ENCODE data around the gene RAB44.

The RAB44 gene

GRCh38 chr6:36754582-36755434, 57.2 kb downstream of the RAB44 start:
- no peak for DNase-seq

DNA sequence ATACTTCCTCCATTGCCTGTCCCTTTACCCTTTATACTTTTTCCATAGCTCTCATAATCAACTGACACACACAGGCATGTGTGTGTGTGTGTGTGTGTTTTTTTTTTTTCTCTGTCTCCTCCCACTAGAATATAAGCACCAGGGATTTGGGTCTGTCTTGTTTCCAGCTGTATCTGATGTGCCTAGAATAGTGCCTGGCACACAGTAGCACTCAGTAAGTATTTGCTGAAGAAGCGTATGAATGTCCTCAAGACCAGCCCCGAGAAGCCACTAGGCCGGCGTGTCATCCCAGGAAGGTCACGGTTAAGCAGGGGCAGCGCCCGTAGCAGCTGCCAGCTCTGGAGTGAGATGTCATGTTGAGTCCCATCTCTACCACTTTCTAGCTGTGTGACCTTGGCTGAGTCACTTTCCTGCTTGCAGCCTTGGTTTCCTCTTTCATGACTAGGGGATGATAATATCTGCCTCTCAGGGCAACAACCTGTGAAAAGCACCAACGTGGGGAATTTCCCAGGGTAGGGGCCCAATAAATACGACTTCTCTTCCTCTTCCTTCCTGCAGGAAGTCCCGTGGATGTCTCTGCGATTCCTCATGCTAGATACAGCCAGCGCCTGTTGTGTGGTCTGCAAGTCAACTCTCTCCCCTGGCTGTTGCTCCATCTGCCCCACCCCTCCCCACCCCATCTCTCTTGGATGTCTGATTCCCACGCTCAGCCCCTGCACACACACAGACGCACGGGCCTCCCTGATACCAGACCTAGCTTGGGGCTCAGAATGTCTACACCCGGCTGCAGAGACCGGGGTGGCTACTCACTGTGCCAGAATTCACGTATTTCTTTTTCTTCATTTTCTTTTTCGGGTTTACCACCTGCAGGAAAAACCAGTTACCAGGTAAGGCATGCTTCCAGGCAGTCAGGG, 58.1 kb downstream of the RAB44 start:
- DNase-seq, result peak; percentile 84

GRCh38 chr6:36756786-36757185, 59.2 kb downstream of the RAB44 start:
- DNase-seq, result no peak

DNA sequence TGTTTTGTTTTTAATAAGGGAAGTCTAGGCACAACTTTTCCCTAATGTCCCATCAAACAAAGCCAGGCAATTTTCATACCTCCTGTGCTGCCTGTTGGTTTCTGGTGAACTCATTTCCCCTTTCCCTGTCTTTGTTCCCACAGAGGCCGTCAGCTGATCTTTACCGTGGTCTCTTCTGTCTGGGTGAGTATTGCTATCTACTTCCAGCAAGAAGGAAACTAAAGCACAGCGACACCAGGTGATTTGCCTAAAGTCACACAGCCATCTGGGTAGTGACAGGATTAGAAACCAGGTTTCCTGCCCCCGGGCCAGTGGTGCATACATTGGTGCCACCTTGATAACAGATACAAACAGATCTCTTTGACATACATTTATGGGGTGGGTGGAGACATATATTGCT, 59.6 kb downstream of the RAB44 start:
- peak; percentile 42 for DNase-seq

GRCh38 chr6:36757943-36758508, 60.4 kb downstream of the RAB44 start:
- no peak for DNase-seq

DNA sequence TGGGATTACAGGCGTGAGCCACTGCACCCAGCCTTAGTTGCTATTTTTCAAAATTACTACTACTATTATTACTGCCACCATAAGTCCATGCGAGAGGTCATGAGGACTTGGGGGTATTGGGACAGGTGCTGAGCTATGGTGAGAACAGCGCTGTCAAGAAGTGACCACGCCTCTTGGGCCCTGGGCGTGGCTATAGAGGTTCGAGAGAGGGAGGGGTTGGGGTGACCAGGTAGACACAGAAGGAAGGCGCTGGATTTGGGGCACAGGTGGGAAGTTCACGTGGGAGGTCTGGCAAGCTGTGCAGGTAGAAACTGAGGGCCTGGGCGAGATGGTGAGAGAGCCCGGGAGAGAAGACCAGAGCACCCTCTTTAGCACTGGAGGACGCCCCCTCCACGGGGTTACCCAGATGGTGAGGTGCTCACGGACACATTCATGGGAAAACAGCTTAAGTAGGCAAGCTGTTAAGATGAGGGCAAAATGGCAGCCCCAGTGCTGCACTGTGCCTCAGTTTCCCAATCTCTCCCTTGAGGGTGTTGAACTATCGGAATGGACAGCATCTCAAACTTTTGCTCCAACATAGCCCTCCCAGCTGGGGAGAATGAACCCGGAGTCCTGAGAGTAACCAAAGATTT, 61.0 kb downstream of the RAB44 start:
- no peak for DNase-seq

GRCh38 chr6:36759148-36759759, 61.6 kb downstream of the RAB44 start:
- DNase-seq, result peak; percentile 84

GRCh38 chr6:36760685-36761435, 63.2 kb downstream of the RAB44 start:
- DNase-seq, result no peak

- DNase-seq, result no peak
Measured at GRCh38 chr6:36762123-36762522, 64.5 kb downstream of the RAB44 start.

GRCh38 chr6:36765190-36765589, 67.6 kb downstream of the RAB44 start:
- DNase-seq, result no peak

DNA sequence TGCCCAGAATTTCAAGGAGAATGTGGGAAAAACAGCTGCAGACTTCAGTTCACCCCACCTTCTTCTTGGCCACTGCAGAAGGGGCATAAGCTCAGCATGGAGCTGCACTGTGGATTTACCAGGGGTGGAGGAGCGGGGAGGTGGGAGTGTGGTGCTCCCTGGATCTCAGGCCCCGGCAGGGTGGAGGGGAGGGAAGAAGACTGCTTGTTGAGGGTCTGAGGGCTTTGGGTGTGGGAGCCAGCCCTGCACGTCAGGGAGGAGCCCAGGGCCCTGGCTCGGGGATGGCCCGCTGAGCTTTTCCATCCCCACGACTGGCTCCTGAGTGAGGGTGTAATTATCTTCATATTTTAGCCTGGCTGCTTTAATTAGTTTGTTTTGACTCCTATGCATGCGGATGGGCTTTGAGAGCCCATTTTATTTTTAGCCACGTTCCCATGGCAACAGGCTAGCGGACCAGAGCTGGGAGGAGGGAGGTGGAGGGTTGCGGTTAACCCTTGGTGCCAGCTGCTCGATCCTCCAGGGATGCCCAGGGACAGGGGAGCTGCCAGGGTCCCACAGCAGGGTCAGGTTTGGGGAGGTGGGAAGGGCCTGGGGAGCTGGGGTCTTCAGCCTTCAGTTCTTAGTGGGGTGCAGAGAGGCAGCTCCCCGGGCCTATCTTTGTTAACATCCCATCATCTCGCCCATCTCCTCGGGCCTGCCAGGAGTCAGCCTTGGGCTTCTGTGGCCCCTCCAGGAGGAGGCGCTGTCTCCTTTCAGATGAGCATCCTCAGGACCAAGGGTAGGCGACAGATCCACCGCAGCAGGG, 68.2 kb downstream of the RAB44 start:
- DNase-seq, result peak; percentile 84

GRCh38 chr6:36766399-36766945, 68.8 kb downstream of the RAB44 start:
- DNase-seq, result no peak

DNA sequence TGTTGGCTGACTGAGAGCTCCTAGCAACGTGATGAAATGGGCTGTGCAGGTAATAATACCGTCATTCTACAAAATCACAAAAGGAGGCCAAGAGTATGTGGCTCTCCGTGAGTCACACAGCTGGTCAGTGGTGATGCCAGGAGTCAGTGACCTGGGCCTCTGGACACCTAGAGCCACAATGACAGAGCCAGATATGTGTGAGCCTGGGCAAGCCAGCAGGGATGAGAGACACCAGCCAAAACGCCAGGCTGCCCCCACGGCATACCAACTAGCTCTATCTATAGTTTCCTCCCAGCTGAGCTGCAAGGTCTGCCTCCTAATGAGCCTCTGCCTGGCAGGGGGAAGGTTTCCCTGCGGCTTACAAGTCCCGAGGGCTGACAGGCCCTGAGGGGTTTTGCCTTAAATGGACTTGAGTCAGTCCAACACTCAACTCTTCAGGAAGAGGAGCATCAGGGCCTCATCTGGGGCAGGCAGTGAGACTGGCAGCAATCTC, 71.6 kb downstream of the RAB44 start:
- DNase-seq, result no peak

DNA sequence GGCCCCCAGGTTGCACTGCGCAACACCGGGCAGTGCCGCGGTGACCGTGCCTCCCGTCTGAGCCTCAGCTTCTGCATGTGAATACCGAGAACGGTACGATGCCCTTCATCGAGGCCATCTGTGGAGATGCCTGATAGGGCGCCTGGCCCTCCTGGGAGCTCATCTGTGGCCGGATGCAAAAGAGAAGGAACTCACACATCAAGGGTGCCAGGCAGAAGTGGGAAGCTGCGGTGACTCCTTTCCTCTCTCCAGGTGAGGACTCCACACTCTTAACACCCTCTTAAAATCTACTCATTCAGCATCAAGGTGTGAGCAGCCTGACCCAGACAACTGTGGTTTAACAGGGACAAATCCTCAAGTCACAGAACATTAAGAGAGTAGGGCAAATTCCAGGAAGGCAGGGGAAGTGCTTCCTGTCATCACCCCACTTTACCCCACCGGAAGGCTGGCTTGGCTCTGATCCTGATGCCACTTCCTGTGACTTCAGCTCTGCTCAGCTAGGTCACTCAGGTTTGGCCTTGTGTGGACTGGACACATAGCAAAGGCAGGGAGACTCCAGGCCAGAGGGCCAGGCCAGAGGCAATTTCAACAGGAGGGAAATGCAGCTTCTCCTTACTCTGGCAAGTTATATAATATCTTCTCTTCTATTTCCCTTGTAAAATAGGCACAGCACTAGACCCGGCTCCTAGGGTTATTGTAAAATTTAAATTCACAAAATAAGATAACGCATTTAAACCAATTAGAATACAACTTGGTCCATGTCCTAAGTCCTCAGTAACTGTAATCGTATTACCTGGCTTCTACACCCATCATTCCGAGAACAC, 72.3 kb downstream of the RAB44 start:
- DNase-seq, result peak; percentile 35

- DNase-seq, result no peak
Measured at GRCh38 chr6:36771145-36771544, 73.5 kb downstream of the RAB44 start.

DNA sequence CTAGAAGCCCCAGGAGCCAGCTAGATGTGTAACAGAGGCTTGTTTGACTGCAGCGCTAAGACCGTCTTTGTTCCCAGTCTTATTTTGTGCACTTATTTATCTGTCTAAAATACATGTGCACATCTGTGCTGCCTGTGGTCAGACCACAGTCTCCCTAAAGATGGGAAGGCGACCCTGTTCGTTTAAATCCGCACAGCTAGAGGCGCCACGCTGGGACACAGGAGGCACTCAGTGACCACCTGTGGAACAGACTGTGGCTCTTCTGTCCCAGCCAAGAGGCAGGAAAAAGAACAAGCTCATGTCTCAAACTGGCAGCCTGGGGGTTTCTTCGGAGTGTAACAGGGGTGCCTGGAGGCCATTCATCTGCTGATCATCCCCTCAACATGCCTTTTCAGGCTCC, 74.8 kb downstream of the RAB44 start:
- DNase-seq, result no peak

DNA sequence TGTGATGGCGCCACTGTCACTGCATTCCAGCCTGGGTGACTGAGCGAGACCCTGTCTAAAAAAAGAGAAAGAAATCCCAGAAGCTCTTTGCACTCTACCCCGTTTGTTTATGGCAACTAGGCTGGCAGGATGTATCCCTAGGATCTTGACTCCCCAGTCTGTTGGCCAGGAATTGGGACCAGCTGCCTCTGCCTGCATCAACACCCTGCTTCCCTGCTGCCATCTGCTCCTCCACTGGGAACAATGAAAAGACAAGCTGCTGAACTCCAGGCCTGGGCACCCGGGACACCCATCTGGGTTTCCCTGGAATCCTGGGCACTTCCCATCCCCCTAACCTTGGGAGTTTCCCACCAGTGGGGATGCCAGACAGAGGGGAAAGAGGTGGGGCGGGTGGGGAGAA, 76.7 kb downstream of the RAB44 start:
- no peak for DNase-seq

DNA sequence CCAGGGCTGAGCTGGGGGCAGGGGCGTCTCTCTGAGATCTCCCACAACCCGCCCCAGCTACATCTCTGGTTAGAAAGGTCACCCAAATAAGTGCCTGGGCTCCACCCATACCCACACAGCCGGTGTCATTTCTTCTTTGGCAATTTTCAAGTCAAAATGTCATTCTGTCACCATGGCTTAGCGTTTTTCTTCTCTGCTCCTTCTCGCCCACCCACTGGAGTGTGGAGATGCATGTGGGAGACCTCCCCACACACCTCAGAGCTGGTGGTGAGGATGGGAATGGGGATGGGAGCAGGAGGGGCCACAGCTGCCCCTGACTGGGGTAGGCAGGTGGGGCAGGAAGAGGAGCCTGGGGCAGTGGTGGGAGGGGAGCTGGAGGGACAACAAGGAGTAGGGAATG, 78.5 kb downstream of the RAB44 start:
- DNase-seq, result no peak

DNA sequence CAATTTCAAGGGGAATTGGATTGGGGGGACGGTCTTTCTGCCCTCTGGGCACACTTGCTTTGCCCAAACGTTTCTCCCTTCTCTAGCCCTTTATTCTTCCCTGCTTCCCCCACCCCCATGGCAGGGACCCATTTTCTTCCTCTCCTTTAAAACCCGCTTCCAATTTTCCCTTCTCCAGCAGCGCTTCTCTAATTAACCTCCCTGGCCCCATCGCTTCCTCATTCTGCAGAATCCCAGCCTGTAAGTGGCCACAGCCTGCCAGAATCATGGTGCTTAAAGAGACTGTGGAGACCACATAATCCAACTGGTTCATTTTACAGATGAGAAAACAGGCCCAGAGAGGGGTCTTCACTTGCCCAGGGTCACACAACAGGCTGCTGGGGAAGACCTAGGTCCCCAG, 80.2 kb downstream of the RAB44 start:
- no peak for DNase-seq

- no peak for DNase-seq
Measured at GRCh38 chr6:36779227-36779626, 81.6 kb downstream of the RAB44 start.

Measured in stimulated activated CD4-positive, alpha-beta T cell treated with anti-CD3 and anti-CD28 coated beads, Interleukin-4, amount 100 ng/mL, for 24 hours (primary cell).